ENCODE measurements around the gene SKIC2. TPM values are rescaled to one million over a fixed set of nuclear protein-coding genes. Genes with fewer than 3 reads are reported as not detected.
A peak's percentile ranks its signal among the peaks of the same experiment; 100 is the strongest.
"Not testable (repeated sequence)": the region's sequence is repeated elsewhere in the genome, so short reads cannot be mapped to it uniquely, and the experiment has no call there.

Gene SKIC2
- total RNA-seq, 2 donors from 2014 or later: 36.8 to 45.1 TPM

GRCh38 chr6:31966506-31966905, 7.5 kb downstream of the SKIC2 start:
- ATAC-seq: no peak
- DNase-seq: no peak
- intact Hi-C loops (cut with DNase I): no loop called here

- DNase-seq (no peak), ATAC-seq (no peak)
- intact Hi-C loops (cut with DNase I): no loop called here
These were observed 8.3 kb downstream of the SKIC2 start for GRCh38 chr6:31966997-31967925.

DNA sequence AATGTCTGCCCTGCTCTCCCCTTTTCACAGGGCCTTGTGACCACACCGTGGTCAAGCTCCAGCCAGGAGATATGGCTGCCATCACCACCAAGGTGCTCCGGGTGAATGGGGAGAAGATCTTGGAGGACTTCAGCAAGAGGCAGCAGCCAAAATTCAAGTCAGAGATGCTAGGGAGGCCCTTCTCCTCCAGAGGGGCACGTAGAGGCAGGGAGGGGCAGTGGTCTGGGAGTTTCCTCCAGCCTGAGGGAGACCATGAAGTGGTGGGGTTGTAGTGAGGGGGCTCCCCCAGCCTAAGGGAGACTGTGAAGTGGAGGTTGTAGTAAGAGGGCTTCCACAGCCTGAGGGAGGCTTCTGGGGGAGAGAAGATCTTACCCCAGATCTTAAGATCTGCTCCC, 8.9 kb downstream of the SKIC2 start:
- no peak for ATAC-seq
- intact Hi-C loops (cut with DNase I): no loop called here
- DNase-seq: no peak

GRCh38 chr6:31968326-31968725, 9.4 kb downstream of the SKIC2 start:
- no peak for ATAC-seq
- intact Hi-C loops (cut with DNase I): no loop called here
- no peak for DNase-seq

DNA sequence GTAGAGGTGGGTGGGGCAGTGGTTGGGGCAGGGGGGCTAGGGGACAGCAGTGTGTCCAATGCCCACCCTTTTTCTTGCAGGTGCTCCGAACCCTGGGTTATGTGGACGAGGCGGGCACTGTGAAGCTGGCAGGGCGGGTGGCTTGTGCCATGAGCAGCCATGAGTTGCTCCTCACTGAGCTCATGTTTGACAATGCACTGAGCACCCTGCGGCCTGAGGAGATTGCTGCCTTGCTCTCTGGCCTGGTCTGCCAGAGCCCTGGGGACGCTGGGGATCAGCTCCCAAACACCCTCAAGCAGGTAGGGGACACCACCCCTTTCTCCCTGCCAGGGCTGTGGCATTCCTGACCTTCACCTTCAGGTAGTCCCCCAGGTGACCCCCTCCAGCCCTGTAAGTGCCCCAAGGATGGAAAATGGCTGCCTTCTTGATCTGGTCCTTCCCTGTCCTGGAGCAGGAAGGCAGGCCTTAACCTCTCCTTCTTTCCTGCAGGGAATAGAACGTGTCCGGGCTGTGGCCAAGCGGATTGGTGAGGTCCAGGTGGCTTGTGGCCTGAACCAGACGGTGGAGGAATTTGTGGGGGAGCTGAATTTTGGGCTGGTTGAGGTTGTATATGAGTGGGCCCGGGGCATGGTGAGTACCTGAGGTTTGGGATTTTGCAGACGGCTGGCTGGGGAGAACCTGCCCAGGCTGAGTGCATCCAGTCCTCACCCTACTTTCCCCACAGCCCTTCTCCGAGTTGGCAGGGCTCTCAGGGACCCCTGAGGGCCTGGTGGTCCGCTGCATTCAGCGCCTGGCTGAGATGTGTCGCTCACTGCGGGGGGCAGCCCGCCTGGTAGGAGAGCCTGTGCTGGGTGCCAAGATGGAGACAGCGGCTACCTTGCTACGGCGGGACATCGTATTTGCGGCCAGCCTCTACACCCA, 10.1 kb downstream of the SKIC2 start:
- no peak for DNase-seq
- no peak for ATAC-seq

GRCh38 chr6:31969712-31970603, 11.0 kb downstream of the SKIC2 start:
- intact Hi-C loops (cut with DNase I): no loop called here
- ATAC-seq (no peak), DNase-seq (no peak)

More for the DNA sequence above, 10.1 kb downstream of the SKIC2 start:
- intact Hi-C loops (cut with DNase I): no loop called here

GRCh38 chr6:31970604-31971271, 11.8 kb downstream of the SKIC2 start:
- ATAC-seq (no peak), DNase-seq (no peak)
- intact Hi-C loops (cut with DNase I): no loop called here

- no peak for DNase-seq
- peak; percentile 1 to 2 for ATAC-seq
- intact Hi-C loops (cut with DNase I): no loop called here
These were observed 12.5 kb downstream of the SKIC2 start for GRCh38 chr6:31971279-31971992.

- ATAC-seq (peak; percentile 94 to 97), DNase-seq (peak; percentile 97)
- intact Hi-C loops (cut with DNase I): no loop called here
These were observed 13.2 kb downstream of the SKIC2 start, which contains the start of gene DXO for GRCh38 chr6:31971993-31972708. Gene DXO (minus strand): TSS chr6:31972138. CDS start chr6:31971675, 463 bp downstream.

DNA sequence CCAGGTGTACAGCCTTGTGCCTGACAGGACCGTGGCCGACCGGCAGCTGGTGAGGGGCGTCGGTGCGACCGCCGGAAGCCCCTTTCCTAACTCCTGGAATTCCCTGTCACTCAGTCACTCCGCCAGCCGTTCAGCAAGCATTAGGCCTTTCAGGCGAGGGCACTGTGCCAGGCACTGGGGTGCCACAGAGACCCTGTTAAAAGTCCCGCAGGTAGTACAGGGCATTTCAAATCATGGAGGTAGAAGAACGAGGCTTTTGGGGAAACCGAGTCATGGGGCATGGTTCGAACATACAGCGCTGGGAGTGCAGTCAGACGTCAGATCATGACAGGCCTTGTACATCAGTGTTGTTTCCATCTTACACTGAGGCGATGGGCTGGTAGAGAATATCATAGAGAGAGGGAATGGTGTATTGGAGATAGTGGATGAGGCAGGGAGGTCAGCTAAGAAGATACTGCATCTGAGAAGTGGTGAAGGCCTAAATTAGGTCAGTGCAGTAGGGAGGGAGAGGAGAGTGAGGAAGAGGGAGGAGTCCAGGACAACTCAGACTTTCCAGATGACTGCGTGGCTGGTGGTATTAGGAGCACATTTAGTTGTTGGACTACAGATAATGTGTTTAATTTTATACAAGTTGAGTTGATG, 13.9 kb downstream of the SKIC2 start:
- ATAC-seq (peak in 1 of 2 donors; percentile 33), DNase-seq (peak; percentile 32)
- intact Hi-C loops (cut with DNase I): no loop called here

DNA sequence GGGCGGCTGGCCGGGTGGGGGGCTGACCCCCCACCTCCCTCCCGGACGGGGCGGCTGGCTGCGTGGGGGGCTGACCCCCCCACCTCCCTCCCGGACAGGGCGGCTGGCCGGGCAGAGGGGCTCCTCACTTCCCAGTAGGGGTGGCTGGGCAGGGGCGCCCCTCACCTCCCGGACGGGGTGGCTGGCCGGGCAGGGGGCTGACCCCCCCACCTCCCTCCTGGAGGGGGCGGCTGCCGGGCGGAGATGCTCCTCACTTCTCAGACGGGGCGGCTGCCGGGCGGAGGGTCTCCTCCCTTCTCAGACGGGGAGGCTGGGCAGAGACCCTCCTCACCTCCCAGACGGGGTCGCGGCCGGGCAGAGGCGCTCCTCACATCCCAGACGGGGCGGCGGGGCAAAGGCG, 17.1 kb downstream of the SKIC2 start:
- intact Hi-C loops (cut with DNase I): not testable (repeated sequence)

GRCh38 chr6:31977816-31978431, 18.9 kb downstream of the SKIC2 start:
- intact Hi-C loops (cut with DNase I): no loop called here
- no peak for DNase-seq
- no peak for ATAC-seq

More for the DNA sequence above, 17.1 kb downstream of the SKIC2 start:
- DNase-seq, ATAC-seq: not testable (repeated sequence)

DNA sequence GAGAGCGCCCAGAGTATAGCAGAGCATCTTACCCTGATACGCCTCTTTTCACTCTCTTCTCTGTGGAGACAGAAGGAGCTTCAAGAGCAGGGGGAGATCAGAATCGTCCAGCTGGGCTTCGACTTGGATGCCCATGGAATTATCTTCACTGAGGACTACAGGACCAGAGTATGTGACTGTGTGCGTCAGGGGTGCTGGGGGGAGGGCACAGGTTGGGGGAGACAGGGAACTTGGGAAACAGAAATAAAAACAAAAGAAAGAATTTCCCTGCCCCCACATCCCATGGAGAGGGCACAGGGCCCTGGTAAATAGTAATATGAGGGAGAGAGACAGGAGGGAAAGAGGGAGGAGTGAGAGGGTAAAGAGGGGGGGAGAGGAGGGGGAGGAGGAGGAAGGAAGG, 19.9 kb downstream of the SKIC2 start:
- DNase-seq (no peak), ATAC-seq (no peak)
- intact Hi-C loops (cut with DNase I): no loop called here

GRCh38 chr6:31979238-31979898, 20.4 kb downstream of the SKIC2 start:
- intact Hi-C loops (cut with DNase I): no loop called here
- no peak for ATAC-seq
- DNase-seq: no peak

DNA sequence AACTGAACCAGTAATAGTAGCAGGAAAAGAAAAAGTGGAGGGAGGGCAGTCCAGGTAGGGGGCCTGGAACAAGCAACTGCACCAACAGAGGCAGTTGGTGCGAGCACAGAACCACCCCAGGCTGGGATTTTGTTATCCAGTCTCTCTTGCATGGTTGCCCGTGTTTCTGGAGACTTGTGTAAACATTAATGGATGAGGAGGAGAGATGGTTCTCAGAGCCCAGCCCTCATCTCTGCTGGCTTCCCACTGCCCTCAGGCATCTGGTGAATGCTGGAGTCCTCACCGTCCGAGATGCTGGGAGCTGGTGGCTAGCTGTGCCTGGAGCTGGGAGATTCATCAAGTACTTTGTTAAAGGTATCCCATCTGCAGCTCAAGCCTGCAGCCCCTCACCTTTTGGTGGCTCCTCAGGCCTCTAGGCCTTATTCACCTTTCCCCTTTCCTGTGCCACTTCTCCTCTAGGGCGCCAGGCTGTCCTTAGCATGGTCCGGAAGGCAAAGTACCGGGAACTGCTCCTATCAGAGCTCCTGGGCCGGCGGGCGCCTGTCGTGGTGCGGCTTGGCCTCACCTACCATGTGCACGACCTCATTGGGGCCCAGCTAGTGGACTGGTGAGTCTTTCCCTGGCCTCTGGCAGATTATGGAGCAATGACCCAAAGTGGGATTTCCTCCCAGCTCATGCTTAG, 21.4 kb downstream of the SKIC2 start:
- ATAC-seq; intact Hi-C loops (cut with DNase I): not testable (repeated sequence)
- DNase-seq: peak; percentile 18

Data from left cardiac atrium (tissue), 4 donors.